Activated T-helper 9 cell treated with anti-CD3 and anti-CD28 coated beads, Interleukin-2, amount 50 U/mL, for 16 hours (primary cell): ENCODE data around the gene CTSH.
"Not testable (repeated sequence)": the region's sequence is repeated elsewhere in the genome, so short reads cannot be mapped to it uniquely, and the experiment has no call there.

ENCODE experiments used
- DNase-seq: peaks from one replicate; pipeline ENCODE4 v3.0.0-alpha.2; 2020; ENCODE audit warnings: low read depth

The CTSH gene

DNA sequence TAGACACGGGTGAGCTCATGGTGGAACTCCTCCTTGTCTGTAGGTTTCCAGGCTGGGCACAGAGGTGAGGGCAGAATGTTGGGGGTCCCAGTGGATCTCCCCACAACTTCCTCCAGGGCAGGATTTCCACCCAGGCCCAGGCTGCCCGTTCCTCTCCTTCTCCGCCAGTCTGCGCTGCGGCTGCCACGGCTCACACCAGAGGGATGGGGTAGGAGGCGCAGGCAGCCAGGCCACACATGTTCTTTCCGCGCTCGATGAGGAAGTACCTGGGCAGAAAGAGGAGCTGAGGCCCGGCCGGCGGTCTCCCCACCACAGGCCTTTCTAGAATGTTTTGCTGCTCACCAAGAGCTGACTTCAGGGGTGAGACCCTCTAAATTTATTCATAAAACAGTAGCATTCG lies 22.9 kb downstream of the CTSH start:
- no peak for DNase-seq

DNA sequence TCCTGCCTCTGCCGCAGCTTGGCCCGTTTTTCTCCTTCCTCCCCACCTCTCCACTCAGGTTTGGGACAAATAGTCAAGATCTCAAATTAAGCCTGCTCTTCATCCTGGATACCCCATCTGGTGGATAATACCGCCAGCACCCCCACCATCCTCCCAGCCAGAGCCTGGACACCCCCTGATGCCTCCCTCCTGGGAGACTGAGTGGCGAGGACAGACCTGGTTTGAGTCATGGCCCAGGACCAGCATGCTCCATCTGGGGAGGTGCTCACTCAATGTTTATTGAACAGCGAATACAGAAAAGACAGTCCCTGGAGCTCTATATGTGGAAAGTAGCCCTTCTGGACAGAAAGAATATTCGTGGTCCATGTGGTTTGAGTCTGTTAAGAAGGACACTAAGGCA lies 23.3 kb downstream of the CTSH start:
- no peak for DNase-seq

DNA sequence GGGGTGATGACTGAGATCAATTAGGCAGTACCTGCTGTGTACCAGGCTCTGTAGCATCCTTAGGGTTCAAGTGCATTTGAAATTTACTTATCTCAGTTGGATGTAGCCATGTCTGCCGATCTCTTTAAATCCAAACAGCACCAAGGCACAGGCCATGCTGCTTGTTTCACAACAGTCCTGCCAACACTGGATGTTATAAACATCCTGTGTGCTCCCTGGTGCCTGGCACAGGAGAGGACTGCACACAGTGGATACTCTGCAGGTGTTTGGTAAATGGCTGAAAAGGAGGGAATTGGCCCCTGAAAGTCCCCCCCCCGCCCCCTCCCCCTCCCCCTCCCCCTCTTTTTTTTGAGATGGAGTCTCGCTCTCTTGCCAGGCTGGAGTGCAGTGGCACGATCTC lies 27.0 kb downstream of the CTSH start:
- no peak for DNase-seq

DNA sequence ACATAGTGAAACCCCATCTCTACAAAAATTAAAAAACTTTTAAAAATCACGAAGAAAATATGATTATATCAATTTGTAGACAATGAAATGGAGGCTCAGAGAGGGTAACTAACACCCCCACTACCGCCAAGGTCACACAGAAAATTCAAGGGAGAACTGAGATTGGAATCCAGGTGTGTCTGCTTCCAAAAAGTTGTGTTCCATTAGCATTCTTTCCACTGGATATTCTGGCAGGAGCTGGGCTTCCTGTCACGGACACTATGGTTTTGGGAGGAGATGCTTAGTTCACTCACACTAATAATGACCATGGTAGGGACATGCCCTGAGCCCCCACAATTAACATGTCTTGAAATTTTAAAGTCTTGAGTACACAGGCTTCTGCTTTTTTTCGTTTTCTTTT lies 28.8 kb downstream of the CTSH start:
- DNase-seq: no peak

DNA sequence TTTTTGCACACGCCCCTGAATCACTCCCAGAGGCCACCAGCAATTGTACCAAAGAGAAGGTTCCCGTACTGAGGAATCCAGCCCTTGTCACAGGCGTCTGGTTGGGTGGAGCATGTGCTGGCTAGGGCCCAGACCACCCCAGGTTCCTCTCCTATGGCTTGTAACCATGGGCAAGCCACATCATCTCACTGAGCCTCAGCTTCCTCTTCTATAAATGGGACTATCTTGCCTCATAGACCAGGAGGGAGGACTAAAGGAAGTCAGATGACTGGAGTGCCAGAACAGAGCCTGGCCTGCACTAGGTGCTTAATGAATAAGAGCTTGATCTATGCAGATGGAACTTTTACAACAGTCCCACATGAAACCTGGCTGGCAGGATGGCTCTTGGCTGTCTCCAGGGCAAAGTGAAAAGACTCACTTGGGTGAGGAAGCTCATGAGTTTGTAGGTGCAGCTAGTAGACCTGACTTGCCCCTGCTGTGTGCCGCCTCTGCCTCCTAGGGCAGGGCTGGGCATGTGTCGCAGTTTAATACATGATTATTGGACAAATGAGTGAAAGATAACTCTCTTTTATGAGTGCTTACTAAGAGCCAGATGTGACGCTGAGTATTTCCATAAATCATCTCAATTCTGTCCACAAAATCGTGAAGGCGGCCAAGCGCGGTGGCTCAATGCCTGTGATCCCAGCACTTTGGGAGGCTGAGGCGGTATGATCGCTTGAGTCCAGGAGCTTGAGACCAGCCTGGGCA lies 29.3 kb downstream of the CTSH start:
- no peak for DNase-seq

DNA sequence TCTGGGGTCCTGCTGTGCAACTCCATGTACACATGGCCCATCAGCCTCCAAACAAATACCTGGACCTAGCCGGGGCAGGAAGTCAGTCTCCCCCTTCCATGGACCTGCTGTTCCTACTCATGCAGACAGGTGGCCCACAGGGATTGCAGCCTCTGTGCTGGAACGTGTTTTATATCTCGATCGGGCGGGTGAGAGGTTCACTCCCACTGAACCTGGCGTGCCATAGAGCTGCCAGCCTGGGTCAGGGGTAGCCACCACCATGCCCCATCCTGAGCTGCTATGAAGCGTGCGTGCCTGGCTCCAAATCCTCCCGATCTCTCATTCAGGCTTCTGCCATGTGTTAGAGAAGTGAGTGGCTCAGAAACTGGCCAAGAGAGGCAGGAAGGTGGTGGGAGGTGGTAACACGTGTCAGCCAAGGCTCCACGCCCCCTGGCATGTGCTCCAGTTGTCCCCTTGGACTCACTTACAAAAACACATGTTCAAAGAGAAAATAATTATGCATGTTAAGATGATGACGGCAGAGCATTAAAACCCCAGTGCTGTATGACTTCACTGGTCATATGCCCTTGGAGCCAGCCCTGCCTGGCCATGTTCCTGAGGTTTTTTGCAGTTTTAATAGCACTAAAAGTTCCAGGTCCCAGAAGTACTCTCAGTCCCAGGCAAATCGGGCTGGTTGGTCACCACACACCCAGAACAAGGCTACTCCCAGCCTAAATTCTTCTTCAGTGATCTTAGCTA lies 30.6 kb downstream of the CTSH start:
- DNase-seq: no peak

DNA sequence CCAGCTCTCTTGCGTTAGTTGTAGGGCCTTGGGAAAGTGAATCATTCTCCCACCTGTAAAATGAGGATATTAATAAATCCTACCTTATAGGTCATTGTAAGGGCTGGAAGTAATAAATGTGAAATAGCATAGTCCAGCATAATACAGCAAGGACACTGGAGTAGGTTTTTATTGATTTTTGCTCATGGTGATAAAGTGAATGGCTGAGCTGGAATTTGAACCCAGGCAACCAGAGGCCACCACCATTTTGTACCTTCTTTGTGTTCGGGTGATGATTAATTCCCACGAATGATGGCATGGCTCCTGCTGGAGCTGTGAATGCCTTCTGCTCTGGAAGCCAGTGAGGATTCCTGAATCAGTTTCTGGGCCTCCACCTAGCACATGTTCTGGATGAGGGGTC lies 31.8 kb downstream of the CTSH start:
- DNase-seq: no peak

DNA sequence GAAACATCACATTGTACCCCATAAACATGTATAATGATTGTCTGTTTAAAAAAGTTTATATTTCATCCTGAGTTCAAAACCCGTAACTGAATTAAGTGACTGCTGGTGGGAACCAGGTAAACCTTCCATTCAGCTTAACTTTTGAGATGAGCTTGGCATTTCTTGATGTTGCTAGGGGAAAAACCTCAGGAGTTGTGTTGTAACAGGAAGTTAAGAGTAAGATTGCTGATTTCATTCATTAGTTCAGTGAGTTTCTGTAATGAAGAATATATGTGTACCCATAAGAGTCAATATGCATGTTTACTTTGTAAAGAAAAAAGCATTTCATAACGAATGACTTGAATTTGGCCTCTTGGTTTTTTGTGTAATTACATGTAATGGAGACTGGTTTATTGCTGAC lies 32.5 kb downstream of the CTSH start:
- no peak for DNase-seq

DNA sequence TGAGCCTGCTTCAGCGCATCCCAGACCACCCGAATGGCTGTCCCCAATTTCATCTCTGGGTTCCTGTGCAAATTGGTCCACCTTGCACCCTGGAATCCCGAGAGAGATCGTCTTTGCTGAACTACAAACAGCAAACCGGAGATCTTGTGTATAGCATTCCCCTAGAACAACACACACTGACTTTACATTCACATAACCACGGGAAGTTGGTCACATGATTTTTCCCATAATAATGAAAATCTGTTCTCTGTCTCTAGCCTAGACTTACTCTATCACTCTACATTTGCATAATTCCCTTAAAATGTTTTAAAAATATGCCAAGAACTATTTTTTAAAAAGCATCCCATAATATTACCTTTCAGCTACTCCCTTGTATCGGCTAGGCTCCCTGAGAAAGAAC lies 34.6 kb downstream of the CTSH start:
- no peak for DNase-seq

DNA sequence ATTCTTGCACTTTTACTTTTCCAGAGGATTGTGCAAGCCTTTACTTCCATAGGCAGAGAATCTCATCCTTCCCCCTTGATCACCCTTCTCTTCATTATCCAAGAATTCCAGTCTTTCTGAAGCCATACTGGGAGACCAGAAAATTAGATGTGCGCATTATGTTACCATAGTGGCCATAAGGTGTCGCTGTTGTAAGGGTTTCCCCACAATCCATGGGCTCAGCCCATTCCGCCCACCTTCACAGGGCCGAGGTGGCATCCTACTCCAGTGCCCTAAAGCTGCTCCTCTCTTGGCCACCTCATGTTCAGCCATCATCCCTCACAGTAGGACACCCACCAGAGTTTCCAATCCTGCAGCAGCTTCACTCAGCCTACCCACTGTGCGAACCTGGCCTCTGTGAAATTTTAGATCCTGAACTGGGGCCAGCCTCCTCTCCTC lies 35.0 kb downstream of the CTSH start:
- DNase-seq: no peak

DNA sequence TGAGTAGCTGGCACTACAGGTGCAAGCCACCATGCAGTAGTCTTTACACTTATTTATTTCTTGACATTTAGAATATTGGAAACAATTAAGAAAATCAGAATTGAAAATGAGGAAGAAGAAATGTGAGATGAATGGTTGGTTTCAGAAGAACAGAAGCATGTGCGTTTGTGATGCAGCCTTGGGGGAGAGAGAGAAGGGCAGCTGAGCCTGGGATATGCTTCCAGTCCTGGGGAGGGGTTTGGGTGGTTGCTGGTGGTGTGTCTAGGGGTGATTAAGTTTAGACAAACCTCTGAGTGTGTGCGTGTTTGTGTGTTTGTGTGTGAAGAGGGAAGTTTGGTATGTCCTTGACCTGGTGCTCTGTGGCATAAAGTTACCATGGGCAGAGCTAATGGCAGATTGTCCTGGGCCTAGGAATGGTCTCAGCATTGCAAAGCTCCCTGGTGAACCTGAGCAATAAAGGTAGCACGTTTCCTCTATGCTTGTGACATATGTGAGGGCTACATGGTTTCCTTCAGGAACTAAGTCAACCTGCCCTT lies 35.6 kb downstream of the CTSH start:
- DNase-seq: no peak

DNA sequence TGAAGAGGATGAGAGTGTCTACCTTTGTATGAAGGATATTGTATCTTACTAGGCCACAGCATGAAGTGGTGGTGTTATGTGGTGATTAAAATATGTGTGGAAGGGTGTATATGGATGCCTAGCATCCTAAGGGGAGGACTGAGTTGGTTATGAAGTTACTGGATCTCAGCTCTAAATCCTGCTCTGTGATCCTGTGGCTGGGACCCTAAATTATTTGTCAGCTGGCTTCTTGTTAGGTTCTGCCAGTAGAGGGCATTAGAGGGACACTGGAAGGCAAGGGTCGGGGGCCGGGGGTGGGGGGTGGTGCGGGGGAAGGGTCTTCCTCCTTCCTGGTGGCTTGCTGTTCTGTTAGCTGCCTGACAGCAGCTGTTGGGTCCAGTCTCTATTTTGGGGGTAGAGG lies 37.3 kb downstream of the CTSH start:
- DNase-seq: no peak

DNA sequence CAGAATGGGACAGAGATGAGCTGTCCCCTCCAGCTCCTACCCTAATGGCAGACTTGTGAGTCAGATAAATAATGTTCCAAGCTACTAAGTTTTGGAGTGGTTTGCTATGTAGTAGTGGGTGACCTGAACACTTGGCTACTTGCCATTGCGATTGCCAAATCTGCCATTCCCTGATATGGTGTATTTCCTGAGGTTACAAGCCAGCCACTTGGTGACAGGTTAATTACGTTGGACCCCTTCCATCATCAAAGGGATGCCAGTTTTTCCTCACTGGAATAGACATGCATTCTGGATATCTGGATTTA lies 38.6 kb downstream of the CTSH start:
- DNase-seq: no peak

DNA sequence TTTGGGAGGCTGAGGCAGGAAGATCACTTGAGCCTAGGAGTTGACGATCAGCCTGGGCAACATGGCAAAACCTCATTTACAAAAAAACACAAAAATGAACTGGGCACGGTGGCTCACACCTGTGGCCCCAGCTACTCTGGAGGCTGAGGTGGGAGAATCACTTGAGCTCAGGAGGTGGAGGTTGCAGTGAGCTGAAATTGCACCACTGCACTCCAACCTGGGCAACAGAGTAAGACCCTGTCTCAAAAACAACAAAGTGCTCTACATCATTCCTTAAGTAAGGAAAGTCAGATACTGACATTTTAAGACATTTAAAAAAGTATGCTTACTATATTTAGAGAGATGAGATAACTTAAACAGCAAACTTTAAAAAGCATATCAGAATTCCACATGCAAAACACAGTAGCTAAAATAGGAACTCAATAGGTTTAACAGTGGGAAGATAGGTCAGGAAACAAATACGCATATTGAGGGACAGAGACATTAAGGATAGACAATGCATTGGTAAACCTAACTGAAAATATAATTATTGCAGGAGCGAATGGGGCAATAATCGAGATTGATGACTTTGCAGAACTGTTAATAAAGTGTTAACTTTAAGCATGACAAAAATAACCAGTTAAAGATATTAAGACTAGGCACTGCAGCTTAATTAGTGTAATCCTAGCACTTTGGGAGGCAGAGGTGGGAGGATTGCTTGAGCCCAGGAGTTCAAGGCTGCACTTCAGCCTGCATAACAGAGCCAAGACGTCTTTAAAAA lies 40.1 kb downstream of the CTSH start:
- DNase-seq: no peak

DNA sequence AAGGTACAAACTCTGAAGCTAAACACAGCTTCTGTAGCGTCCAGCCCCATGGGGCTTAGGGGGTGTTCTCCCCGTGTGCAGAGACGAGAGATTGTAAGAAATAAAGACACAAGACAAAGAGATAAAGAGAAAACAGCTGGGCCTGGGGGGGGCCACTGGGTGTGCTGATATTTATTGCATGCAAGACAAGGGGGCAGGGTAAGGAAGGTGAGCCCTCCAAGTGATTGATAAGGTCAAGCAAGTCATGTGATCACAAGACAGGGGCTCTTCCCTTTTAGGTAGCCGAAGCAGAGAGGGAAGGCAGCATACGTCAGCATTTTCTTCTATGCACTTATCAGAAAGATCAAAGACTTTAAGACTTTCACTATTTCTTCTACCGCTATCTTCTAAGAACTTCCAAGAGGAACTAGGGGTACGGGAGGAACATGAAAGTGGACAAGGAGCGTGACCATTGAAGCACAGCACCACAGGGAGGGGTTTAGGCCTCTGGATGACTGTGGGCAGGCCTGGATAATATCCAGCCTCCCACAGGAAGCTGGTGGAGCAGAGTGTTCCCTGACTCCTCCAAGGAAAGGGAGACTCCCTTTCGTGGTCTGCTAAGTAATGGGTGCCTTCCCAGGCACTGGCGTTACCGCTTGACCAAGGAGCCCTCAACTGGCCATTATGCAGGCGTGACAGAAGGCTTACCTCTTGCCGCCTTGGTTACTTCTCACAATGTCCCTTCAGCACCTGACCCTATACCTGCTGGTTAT lies 42.4 kb downstream of the CTSH start:
- not testable (repeated sequence) for DNase-seq

DNA sequence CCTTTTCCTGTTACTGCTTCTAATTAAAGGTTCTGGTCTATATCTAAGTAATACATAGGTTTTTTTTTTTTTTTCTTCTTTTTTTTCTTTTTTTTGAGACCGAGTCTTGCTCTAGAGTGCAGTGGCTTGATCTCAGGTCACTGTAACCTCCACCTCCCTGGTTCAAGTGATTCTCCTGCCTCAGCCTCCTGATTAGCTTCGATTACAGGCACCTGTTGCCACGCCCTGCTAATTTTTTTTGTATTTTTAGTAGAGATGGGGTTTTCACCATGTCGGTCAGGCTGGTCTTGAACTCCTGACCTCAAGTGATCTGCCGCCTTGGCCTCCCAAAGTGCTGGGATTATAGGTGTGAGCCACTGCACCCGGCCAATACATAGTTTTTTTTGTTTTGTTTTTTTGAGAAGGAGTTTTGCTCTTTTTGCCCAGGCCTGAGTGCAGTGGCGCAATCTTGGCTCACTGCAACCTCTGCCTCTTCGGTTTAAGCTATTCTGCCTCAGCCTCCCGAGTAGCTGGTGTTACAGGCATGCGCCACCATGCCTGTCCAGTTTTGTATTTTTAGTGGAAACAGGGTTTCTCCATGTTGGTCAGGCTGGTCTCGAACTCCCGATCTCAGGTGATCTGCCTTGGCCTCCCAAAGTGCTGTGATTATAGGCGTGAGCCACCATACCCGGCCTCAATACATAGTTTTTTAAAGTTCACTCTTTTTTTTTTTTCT lies 43.9 kb downstream of the CTSH start:
- not testable (repeated sequence) for DNase-seq

DNA sequence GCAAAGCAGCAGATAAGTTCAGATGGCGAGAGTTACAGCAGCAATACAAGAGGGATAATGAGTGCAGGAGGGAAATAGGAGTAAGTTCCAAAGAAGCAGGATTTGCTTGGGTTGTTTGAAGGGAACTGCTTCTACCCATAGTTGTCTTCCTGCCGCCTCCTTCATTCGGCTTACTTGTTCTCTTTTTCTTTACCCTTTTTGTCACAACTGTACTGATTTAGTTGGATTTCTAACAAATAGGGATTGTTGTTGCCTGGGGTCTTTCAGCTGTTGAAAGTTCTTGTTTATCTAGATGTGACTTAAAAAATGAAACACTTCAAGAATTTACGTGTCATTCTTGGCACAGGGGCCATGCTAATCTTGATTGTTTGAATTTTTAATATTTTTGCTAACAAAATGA lies 46.3 kb downstream of the CTSH start:
- DNase-seq: no peak

DNA sequence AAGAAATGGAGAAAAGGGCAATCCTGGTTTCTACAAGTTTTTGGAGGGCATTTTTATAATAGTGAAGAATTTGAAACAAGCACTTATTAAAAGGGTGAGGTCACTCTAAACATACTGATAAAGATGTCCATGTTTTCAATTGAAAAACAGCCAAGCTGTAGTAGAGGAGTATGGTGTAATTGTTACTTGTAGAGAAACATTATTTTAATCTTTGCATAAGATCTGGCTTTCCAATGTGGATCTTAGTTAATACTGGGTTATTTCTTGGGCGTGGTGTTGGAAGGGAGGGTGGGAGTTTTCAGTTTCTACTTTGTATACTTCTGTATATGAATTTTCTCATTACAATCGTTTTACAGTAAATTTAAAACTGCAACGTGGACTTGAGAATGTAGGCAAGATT lies 49.4 kb downstream of the CTSH start:
- DNase-seq: no peak

DNA sequence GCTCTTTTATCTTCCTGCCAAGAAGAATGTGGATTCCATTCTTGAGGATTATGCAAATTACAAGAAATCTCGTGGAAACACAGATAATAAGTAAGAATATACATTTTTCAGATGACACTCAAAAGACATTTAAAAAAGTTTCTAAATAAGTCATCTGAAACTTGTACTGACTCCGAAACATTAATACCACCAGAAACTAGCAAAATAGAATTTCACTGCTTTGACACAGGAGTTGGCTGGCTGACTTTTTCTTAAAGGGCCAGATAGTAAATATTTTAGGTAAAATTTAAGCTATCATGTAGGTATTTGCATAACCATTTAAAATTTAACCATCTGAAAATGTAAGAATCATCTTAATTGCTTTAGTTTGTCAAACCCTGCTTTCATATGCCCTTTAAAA lies 51.3 kb downstream of the CTSH start:
- DNase-seq: no peak

DNA sequence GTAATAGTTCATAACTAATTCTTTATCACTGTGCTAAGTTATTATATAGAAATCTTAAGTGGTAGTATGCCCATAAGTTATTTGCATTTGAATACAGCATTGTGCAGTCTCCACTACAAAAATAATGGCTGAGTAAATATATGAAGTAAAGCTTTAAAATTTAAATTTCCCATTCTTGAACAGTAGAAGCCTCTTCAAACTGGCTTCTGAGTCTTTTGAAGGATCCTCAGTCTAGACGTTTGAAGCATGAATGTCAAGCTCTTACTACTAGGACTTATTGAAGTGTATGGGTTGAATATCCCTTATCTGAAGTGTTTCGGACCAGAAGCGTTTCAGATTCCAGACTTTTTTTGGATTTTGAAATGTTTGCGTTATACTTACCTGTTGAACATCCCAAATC lies 55.8 kb downstream of the CTSH start:
- no peak for DNase-seq

DNA sequence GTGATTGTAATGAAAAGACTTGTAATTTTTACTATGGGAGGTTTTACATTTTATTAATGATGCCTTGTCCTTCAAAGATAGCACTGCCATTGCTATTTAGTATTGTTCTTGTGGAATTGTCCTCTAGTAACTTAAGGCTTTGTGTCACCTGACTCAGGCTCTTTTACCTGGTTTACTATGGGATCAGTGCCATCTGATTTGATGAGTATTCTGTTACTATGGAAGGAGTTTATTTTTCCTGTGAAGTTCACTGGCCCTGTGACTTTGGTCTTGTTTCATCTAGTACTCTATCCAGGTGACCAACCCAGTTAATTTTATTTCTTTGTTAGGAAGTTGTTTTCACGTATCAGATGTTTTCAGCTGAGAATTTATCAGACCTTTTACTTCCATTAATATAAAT lies 63.2 kb downstream of the CTSH start:
- no peak for DNase-seq

DNA sequence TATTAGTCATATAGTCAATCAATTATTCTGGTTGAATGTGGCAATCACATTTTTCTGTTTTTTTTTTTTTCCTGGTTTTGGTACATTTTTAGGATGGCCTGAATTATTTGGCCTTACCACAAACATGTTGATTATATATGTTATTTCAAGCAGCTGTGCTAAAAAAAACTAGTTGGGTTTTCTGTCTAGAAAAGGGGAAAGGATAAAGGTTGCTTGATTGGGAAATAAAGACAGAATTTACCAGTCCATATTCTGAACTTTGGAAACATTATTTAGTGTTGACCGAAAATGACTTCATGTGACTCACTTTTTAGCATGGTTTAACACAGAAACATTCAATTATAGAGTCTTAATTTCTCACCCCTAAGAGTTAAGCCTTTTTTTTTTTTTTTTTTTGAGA lies 64.0 kb downstream of the CTSH start:
- DNase-seq: no peak
